NT2/D1 (cell line): ENCODE measurements around the gene PPP1R13L.

Experiments used
- DNase-seq: peaks from one replicate; pipeline ENCODE4 v3.0.0-alpha.2; 2011; ENCODE audit warnings: low read depth, low spot score
- H3K27me3 ChIP-seq: 2 replicates; pipeline ENCODE4 v1.6.0; 2011; ENCODE audit warnings: mild to moderate bottlenecking; ENCODE audit not compliant: insufficient read length, insufficient read depth
- H3K36me3 ChIP-seq: 2 replicates; pipeline ENCODE4 v1.6.1; 2011; ENCODE audit warnings: mild to moderate bottlenecking, low read length, mixed read lengths; ENCODE audit not compliant: insufficient read depth, insufficient read length
- H3K4me1 ChIP-seq: 2 replicates; pipeline ENCODE4 v1.5.1; 2011; ENCODE audit not compliant: insufficient read depth, insufficient read length
- H3K4me3 ChIP-seq: 2 replicates; pipeline ENCODE4 v1.5.1; 2011; ENCODE audit warnings: low read depth; ENCODE audit not compliant: insufficient read length
- H3K9ac ChIP-seq: 2 replicates; pipeline ENCODE4 v1.6.0; 2011; ENCODE audit warnings: low read depth; ENCODE audit not compliant: insufficient read length
- H3K9me3 ChIP-seq: 2 replicates; pipeline ENCODE4 v1.5.1; 2011; ENCODE audit warnings: mild to moderate bottlenecking, low read length; ENCODE audit not compliant: insufficient read depth
- SUZ12 ChIP-seq: IDR thresholded peaks from 2 replicates; pipeline ENCODE4 v1.6.1; 2011; ENCODE audit not compliant: insufficient read length, insufficient read depth; ENCODE audit errors: extremely low read depth
- YY1 ChIP-seq: IDR thresholded peaks from 2 replicates; pipeline ENCODE4 v1.6.1; 2011; ENCODE audit not compliant: insufficient read length, insufficient read depth
- ZNF274 ChIP-seq: IDR thresholded peaks from 2 replicates; pipeline ENCODE4 v1.6.1; 2011; ENCODE audit warnings: mild to moderate bottlenecking, low read depth, low read length

PPP1R13L gene

GRCh38 chr19:45368737-45369340 is 36.0 kb downstream of the PPP1R13L start:
- no peaks in the 10 kb centered on the region for H3K27me3 ChIP-seq
- no peak for DNase-seq
- H3K4me1 ChIP-seq = no peaks in the 10 kb centered on the region
- no peaks in the 10 kb centered on the region for H3K9me3 ChIP-seq
- peaks cover 34% of the 10 kb centered on the region for H3K36me3 ChIP-seq
- no peak overlapping the region for H3K9ac ChIP-seq
- H3K4me3 ChIP-seq = no peak overlapping the region
- TF ChIP-seq YY1 = no peak
- TF ChIP-seq ZNF274 = no peak
- no peak for TF ChIP-seq SUZ12

- DNase-seq = no peak
- Histone ChIP-seq H3K36me3 (peaks cover 41% of the 10 kb centered on the region), H3K4me1 (no peaks in the 10 kb centered on the region), H3K9ac (no peak overlapping the region), H3K9me3 (no peaks in the 10 kb centered on the region), H3K27me3 (no peaks in the 10 kb centered on the region), H3K4me3 (no peak overlapping the region)
- no peak for TF ChIP-seq SUZ12
- no peak for TF ChIP-seq YY1
- TF ChIP-seq ZNF274 = no peak
These were observed 36.7 kb downstream of the PPP1R13L start for GRCh38 chr19:45368127-45368526.

- TF ChIP-seq ZNF274 (no peak), YY1 (no peak), SUZ12 (no peak)
- DNase-seq = no peak
- no peaks in the 10 kb centered on the region for H3K4me1 ChIP-seq
- H3K9ac ChIP-seq = no peak overlapping the region
- peaks cover 62% of the 10 kb centered on the region for H3K36me3 ChIP-seq
- H3K27me3 ChIP-seq = no peaks in the 10 kb centered on the region
- no peak overlapping the region for H3K4me3 ChIP-seq
- no peaks in the 10 kb centered on the region for H3K9me3 ChIP-seq
These were observed 40.2 kb downstream of the PPP1R13L start for GRCh38 chr19:45364696-45365095.

- Histone ChIP-seq H3K4me1 (peaks cover 2% of the 10 kb centered on the region), H3K4me3 (no peak overlapping the region), H3K36me3 (peaks cover 65% of the 10 kb centered on the region), H3K9ac (no peak overlapping the region), H3K27me3 (no peaks in the 10 kb centered on the region), H3K9me3 (no peaks in the 10 kb centered on the region)
- DNase-seq = no peak
- TF ChIP-seq ZNF274 = no peak
- TF ChIP-seq SUZ12 = no peak
- TF ChIP-seq YY1 = no peak
These were observed 40.9 kb downstream of the PPP1R13L start for GRCh38 chr19:45363861-45364459.

- Histone ChIP-seq H3K4me3 (no peak overlapping the region), H3K4me1 (peaks cover 2% of the 10 kb centered on the region), H3K27me3 (no peaks in the 10 kb centered on the region), H3K36me3 (peaks cover 66% of the 10 kb centered on the region), H3K9ac (no peak overlapping the region), H3K9me3 (no peaks in the 10 kb centered on the region)
- no peak for DNase-seq
- TF ChIP-seq SUZ12 (no peak), YY1 (no peak), ZNF274 (no peak)
These were observed 42.6 kb downstream of the PPP1R13L start for GRCh38 chr19:45362291-45362690.

GRCh38 chr19:45361608-45362007 is 43.3 kb downstream of the PPP1R13L start:
- TF ChIP-seq SUZ12 (no peak), ZNF274 (no peak), YY1 (no peak)
- H3K36me3 ChIP-seq = peaks cover 72% of the 10 kb centered on the region

GRCh38 chr19:45358213-45358792 is 46.6 kb downstream of the PPP1R13L start:
- Histone ChIP-seq H3K9ac (no peak overlapping the region), H3K4me3 (no peak overlapping the region), H3K4me1 (peaks cover 2% of the 10 kb centered on the region), H3K36me3 (peaks cover 81% of the 10 kb centered on the region), H3K9me3 (no peaks in the 10 kb centered on the region), H3K27me3 (no peaks in the 10 kb centered on the region)
- DNase-seq = no peak
- TF ChIP-seq YY1 (no peak), SUZ12 (no peak), ZNF274 (no peak)

More at GRCh38 chr19:45361608-45362007, 43.3 kb downstream of the PPP1R13L start:
- no peaks in the 10 kb centered on the region for H3K9me3 ChIP-seq
- H3K4me3 ChIP-seq = no peak overlapping the region
- no peak for DNase-seq
- no peaks in the 10 kb centered on the region for H3K27me3 ChIP-seq
- no peak overlapping the region for H3K9ac ChIP-seq
- peaks cover 2% of the 10 kb centered on the region for H3K4me1 ChIP-seq
